HPDE6-E6E7 (cell line): ENCODE results near the gene NRK.
"Not testable (repeated sequence)": the region's sequence is repeated elsewhere in the genome, so short reads cannot be mapped to it uniquely, and the experiment has no call there.

Source experiments
- DNase-seq: peaks from one replicate; pipeline ENCODE4 v3.0.0; 2011; ENCODE audit warnings: missing footprints; ENCODE audit errors: extremely low spot score

The NRK gene

DNA sequence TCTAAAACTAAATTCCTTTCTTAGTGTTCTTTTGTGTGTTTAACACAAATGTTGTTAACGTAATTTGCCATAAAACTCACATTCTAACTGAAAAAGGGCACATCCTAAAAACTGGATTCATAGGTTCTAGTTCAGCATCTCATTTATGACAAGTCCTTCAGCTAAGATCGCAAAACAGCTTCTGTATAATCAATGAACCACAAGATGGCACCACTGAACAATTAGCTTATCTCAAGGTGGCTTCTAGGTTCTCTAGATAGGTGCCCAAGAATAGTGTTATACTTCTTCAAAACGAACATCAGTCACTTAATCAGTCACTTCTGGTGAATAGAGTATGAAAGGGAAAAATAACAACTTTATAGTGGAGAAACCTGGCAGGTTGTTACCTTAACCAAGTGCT lies 54.3 kb downstream of the NRK start:
- peak; percentile 1 for DNase-seq

DNA sequence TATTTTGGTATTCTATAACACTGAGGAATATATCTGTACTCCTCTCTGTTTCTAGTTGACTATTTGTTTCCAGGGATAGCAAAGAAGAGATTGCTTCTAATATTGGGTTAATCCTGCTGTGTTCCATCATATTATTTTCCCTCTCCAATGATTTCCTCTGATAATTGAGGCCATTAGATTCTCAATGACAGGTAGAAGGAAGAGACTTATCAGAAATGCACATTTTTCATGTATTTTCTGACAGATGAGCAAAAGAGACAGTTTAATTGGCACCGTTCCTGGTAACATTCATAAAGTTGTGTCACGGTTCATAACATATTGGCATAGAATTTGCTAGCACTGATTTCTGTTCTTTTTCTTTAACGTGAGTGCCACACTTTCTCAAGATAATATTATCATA lies 58.2 kb downstream of the NRK start:
- DNase-seq = no peak

DNA sequence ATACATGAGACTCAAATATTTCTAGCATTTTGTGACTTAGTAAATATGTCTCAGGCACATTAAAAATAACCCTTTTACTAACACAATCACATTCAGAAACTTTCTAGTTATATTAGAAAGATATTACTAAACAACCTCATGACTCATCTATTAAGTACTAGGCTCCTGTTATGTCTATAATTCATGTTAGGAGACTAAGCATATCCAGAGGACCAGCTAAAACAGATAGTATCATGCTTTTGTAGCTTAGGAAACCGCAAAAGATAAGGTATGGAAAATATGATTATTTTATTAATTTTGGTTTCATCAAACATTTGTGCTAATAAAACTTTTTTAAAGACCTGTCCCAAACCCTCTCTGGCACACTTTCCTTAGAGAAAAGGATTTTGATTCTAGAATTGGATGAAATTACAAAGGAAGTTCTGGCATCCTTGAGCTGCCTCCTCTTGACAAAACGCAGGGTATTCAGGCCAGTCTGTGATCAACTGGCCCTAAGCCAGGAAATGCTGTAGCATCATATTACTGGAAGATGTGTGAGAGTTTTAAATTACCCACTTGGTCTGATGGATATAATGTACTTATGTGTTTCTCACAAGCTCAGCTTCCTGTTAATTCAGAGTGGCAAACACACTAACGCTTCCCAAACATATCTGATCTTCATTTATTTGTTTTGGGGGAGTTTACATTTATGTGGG lies 60.4 kb downstream of the NRK start:
- DNase-seq = no peak

DNA sequence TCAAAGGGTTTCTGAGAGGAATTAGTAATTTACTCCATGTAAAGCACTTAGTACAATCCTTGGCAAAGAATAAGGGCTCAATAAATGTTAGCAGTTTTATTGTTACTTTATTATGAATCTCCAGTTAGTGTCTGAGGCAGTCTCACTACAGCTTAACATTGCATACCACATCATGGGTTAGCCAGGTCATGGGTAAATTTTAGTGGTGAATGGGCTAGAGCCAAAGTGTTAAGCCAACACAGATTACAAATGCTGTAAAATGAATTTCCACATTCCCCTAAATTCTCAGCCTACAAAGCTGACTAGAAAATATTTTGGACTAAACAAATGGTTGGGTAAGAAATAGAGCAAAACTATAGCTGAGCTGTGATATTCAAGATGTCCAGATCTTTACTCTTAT lies 72.4 kb downstream of the NRK start:
- no peak for DNase-seq

DNA sequence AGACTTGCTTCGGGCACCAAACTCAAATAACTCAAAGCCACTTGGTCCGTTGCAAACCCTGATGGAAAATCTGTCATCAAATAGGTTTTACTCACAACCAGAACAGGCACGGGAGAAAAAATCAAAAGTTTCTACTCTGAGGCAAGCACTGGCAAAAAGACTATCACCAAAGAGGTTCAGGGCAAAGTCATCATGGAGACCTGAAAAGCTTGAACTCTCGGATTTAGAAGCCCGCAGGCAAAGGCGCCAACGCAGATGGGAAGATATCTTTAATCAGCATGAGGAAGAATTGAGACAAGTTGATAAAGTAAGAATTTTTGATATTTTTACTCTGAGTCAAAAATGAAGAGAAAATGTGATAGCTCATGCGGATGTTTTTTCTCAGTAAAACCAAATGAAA lies 87.2 kb downstream of the NRK start:
- DNase-seq = no peak

DNA sequence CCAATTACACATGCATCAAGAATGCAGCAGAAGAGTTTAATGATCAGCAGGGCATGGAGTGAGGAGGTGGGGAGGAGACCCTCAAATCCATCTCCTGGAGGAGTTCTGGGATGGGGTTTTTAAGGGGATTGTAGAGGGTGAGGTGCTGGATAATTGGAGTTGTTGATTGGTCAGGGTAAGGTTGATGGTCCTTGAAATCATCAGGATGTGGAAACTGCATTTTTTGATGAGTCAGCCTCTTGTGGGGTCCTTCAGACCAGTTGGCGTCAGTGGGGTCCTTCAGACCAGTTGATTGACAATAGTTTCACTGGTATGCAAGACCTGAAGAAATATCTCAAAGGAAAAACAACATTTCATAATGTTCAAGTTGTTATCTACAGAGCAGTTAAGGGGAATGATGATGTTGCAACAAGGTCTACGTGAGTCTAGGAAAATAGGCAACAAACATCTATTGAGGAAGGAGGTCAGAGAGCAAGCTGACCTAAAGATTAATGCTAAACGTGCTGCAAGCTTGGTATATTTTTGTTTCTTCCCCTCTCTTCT lies 88.3 kb downstream of the NRK start:
- no peak for DNase-seq

DNA sequence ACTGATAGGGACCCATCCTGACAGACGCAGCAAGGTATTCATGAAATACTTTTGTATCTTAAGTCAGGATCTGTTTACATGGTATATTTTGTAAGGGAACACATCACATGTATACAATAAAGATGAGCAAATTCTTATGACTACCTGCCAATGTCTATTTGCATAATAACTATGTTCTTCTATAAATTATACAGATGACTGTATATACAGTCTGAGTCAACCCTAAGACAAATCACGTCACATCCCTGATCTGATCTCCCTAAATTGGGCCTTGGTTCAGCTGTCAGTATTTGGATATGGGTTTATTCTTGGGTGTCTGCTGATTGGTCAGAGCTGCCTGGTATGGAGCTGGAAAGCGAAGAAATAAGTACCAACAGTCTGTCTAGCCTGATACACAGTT lies 122.9 kb downstream of the NRK start:
- no peak for DNase-seq

DNA sequence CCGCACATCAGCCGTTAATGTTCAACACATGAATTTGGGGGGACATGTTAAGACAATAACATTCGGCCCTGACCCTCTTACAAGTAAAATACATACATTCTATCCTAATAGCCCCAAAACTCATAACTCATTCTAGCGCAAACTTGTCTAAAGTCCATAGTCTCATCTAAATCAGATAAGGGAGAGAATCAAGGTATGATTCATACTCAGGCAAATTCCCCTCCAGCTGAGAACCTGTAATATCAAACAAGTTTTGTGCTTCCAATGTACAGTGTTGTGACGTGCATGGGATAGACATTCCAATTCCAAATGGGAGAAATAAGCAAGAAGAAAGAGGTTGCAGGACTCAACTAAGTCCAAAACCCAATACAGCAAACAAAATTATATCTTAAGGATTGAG lies 147.1 kb downstream of the NRK start:
- no peak for DNase-seq

DNA sequence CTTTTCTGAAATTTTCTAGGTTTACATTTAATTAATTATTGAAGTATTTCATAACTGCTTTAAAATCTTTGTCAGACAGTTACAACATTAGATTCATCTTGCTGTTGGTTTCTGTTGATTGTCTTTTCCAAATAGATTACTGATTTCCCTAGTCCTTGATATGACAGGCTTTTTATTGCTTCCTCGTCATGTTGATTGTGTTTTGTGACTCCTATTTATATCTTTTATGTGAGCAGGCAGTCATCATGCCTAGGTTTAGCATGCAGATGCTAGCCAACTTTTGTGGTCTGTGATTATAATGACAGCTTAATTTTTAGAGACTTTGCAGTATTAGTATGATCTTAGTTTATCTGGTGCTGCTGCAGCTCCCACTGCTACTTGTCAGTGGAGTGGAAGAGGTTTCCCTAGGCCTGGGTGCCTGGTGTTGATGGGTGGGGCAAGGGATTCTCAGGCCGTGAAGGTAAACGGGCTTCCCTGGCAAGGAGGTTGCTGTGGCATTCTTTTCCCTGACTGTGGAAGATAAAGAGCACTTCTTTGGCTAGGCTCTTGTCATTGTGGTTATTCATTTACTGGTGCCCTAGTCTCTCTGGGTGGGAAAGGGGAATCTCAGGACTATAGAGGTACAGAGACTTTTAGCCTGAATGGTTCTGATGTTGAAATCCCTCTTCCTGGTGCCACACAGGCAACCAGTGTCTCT lies 150.5 kb downstream of the NRK start:
- no peak for DNase-seq

DNA sequence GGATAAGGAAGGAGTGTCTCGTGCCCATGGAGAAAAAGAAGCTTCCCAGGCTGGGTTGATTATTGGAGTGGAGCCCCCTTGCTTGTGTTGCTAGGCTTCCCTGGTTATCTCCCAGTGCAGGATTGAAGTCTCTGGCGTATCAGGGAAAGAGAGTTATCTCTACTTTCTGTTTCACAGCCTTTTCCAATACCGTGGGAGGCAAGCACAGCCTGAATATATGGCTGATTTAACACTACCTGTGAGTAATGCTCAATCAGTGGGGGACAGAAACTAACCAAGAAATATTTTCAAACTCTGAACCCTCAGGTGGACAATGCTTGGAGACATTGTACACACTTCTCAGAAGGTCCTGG lies 151.0 kb downstream of the NRK start:
- no peak for DNase-seq

DNA sequence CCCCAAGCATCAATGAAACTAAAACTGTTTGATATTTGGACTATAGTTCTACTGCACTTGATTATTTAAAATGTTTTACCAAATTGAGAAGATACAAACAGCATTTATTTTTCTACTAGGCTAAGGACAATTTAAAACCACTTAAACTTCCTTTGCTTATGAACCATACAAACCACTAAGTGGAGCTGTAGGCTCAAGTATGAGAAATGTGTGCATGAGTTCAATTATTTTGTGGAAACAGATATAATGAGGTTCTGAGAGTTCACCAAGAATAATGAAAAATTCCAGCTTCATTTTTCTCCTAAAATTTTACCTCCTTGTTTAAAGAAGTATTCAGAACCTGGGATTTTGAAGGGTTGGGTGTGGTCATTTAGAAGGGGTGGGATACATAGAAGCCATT lies 153.0 kb downstream of the NRK start:
- DNase-seq = no peak

DNA sequence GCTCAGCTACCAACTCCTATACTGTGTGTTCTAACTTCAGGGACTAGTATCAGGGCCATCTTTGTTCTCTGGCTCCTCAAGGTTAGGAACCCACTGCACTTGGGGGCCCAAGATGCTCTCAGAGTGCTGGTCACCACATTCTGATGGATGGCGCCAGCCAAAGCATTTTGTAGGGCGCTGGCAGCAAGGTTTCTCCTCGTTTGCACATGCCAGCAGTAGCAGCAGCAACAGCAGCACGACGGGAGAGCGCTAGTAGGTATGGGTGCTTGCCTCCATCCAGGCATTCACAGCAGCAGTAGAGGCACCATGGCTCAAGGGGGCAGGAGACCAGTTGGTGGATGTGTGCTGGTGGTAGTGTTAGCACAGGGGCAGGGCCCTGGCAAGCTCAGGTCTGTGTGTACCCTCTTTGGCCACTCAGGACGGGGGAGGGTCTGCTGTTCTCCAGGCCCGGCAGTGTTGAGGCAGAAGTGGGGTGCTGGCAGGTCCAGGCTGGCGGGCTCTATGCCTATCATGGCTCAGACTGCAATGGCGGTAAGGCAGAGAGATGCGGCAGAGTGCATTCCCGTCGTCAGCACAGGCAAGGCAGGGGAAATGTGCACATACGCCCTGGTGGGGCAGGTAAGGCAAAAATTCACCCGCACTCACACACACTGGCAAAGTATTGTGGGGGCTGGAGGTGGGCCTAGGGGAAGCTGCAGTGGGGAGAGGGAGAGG lies 159.6 kb downstream of the NRK start:
- no peak for DNase-seq

DNA sequence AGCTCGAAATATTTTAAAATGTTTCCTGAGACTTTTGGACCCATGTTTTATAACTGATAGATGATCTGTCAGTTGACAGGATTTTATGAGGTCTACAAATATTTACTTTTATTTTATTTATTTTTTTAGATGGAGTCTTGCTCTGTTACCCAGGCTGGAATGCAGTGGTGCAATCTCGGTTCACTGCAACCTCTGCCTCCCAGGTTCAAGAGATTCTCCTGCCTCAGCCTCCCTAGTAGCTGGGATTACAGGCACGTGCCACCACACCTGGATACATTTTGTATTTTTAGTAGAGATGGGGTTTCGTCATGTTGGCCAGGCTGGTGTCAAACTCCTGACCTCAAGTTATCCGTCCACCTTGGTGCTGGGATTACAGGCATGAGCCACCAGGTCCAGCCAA lies 166.1 kb downstream of the NRK start:
- not testable (repeated sequence) for DNase-seq

DNA sequence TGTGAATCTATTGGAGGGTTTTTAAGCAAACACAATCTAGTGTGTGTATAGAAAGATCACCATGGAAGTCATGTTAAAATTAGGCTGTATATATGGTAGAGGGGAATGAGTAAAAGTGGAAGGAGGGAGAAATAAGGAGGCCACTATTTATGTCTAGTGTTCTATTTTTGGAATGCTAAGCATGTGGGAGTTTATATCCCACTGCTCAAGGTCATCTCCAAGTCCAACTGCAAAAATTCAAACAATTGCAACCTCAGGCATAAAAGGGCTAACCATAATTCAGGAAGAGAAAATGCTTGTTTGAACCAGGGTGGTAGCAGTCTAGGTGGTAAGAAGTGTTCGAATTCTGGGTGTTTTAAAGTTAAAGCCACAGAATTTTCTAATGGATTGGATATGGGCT lies 177.0 kb downstream of the NRK start:
- DNase-seq = no peak

DNA sequence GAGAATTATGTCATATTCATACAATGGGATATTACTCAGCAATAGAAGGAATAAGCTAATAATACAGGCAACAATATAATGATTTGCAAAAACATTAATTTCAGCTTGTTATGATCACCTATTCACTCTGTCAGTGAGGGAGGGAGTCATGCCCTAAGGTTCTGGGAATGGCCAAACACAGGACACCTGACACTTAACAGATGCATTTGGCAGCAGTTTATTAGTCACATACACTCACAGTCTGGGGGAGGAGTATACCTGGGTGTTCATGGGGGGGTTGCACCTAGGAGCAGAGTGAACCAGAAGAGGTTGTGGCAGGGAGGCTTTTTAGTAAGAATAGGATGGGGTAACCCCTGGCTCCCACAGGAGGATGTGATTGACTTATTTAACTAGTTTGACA lies 177.9 kb downstream of the NRK start:
- DNase-seq = no peak

DNA sequence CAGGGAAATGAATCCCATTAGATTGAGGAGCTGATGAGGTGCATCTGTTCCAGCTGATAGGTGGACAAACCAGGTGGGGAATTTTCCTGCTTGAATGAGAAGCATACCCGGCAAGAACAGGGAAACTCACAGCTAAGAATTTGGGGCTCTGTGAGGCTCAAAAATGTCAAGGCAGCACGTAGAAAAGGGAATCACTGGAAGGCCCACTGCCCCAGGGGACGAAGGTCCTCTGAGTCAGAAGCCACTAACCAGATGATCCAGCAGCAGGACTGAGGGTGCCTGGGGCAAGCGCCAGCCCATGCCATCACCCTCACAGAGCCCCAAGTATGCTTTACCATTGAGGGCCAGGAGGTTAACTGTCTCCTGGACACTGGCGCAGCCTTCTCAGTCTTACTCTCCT lies 178.3 kb downstream of the NRK start:
- not testable (repeated sequence) for DNase-seq

DNA sequence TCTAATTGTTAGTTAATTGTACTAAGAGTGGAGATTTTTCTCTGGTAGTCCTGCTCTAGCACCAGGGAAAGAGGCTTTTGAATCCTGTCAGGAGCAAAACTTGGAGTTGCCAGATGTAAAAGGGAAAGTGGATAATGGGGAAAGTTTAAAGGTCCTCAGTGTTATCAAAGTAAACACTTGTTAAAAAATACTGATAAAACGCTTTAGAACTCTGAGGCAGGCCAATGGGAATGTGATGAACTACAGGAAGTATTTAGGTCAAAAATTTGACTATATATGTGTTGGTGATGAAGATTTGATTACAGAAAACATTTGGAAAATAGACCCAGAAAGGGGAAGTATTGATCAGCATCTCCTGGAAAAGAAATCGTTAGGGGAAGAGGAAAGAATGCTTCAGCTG lies 183.3 kb downstream of the NRK start:
- no peak for DNase-seq

DNA sequence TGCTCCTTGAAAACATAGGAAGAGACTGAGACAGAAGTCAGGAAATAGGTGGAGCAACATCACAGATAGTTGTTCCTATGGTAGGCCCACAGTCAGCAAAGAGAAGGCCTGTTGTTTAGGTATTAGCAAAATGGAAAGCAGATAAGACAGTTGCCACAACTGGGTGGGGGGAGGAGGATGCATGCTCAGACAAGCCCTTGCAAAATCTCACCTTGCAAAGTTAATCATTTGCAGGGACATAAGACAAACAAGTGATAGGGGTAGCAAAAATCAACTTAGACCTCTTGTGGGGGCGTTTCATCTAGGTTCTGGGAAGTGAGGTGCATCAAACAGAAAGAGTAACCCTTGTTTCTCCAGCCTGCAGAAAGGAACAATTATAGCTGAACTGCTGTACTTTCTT lies 185.5 kb downstream of the NRK start:
- no peak for DNase-seq
